Measurements from ENCODE around the gene SURF1.
"Not testable (repeated sequence)": the region's sequence is repeated elsewhere in the genome, so short reads cannot be mapped to it uniquely, and the experiment has no call there.

SURF1 gene

GRCh38 chr9:133341369-133342068 lies 14.8 kb downstream of the SURF1 start:
- no peak for FAIRE-seq

- no peak for FAIRE-seq
These were observed 15.4 kb downstream of the SURF1 start for GRCh38 chr9:133340916-133341315.

GRCh38 chr9:133340256-133340655 lies 16.0 kb downstream of the SURF1 start:
- no peak for FAIRE-seq

GRCh38 chr9:133339641-133340040 lies 16.6 kb downstream of the SURF1 start:
- no peak for FAIRE-seq

- FAIRE-seq: no peak
These were observed 20.1 kb downstream of the SURF1 start, which contains the start of gene SURF6 for GRCh38 chr9:133335924-133336811. Gene SURF6, minus strand, starts transcription at chr9:133336188. Its CDS starts 56 bp downstream, at chr9:133336132.

- FAIRE-seq: not testable (repeated sequence)
These were observed 21.4 kb downstream of the SURF1 start for GRCh38 chr9:133334888-133335287.

GRCh38 chr9:133334161-133334560 lies 22.1 kb downstream of the SURF1 start:
- FAIRE-seq: no peak

GRCh38 chr9:133333566-133333965 lies 22.7 kb downstream of the SURF1 start:
- no peak for FAIRE-seq

- FAIRE-seq: no peak
These were observed 23.3 kb downstream of the SURF1 start for GRCh38 chr9:133333011-133333410.

- FAIRE-seq: no peak
These were observed 23.9 kb downstream of the SURF1 start for GRCh38 chr9:133332381-133332730.

GRCh38 chr9:133331641-133332380 lies 24.5 kb downstream of the SURF1 start:
- no peak for FAIRE-seq

GRCh38 chr9:133331221-133331620 lies 25.1 kb downstream of the SURF1 start:
- FAIRE-seq: no peak

- FAIRE-seq: not testable (repeated sequence)
These were observed 26.8 kb downstream of the SURF1 start for GRCh38 chr9:133329306-133330156.

- no peak for FAIRE-seq
These were observed 28.3 kb downstream of the SURF1 start for GRCh38 chr9:133327834-133328484.

GRCh38 chr9:133327021-133327420 lies 29.3 kb downstream of the SURF1 start:
- not testable (repeated sequence) for FAIRE-seq

GRCh38 chr9:133323991-133324703 lies 32.1 kb downstream of the SURF1 start:
- FAIRE-seq: no peak

- no peak for FAIRE-seq
These were observed 33.1 kb downstream of the SURF1 start for GRCh38 chr9:133323211-133323610.

GRCh38 chr9:133322701-133323100 lies 33.6 kb downstream of the SURF1 start:
- FAIRE-seq: no peak

GRCh38 chr9:133321411-133321935 lies 34.8 kb downstream of the SURF1 start:
- FAIRE-seq: no peak

GRCh38 chr9:133320421-133320881 lies 35.8 kb downstream of the SURF1 start:
- FAIRE-seq: no peak

GRCh38 chr9:133317551-133317950 lies 38.7 kb downstream of the SURF1 start:
- FAIRE-seq: not testable (repeated sequence)
